Measurements from ENCODE around the gene CCDC71L.

Gene CCDC71L

GRCh38 chr7:106658316-106659165, 2.4 kb downstream of the CCDC71L start:
- DNase-seq: no peak

GRCh38 chr7:106657085-106657991, 3.6 kb downstream of the CCDC71L start:
- no peak for DNase-seq

- DNase-seq: no peak
Observed at GRCh38 chr7:106655703-106656498, 5.1 kb downstream of the CCDC71L start.

- DNase-seq: no peak
Observed at GRCh38 chr7:106653488-106653887, 7.5 kb downstream of the CCDC71L start.

- DNase-seq: no peak
Observed at GRCh38 chr7:106652909-106653308, 8.0 kb downstream of the CCDC71L start.

- no peak for DNase-seq
Observed at GRCh38 chr7:106652092-106652491, 8.9 kb downstream of the CCDC71L start.

- no peak for DNase-seq
Observed at GRCh38 chr7:106646256-106646655, 14.7 kb downstream of the CCDC71L start.

- DNase-seq: no peak
Observed at GRCh38 chr7:106644999-106645398, 16.0 kb downstream of the CCDC71L start.

GRCh38 chr7:106643216-106644000, 17.6 kb downstream of the CCDC71L start:
- DNase-seq: no peak

- no peak for DNase-seq
Observed at GRCh38 chr7:106641416-106641815, 19.5 kb downstream of the CCDC71L start.

GRCh38 chr7:106640368-106641141, 20.4 kb downstream of the CCDC71L start:
- no peak for DNase-seq

GRCh38 chr7:106639476-106640334, 21.3 kb downstream of the CCDC71L start:
- no peak for DNase-seq

- DNase-seq: no peak
Observed at GRCh38 chr7:106635411-106635810, 25.5 kb downstream of the CCDC71L start.

GRCh38 chr7:106634958-106635357, 26.0 kb downstream of the CCDC71L start:
- DNase-seq: no peak

- DNase-seq: no peak
Observed at GRCh38 chr7:106630648-106631047, 30.3 kb downstream of the CCDC71L start.

GRCh38 chr7:106629516-106629915, 31.4 kb downstream of the CCDC71L start:
- DNase-seq: no peak

- DNase-seq: no peak
Observed at GRCh38 chr7:106626376-106627164, 34.4 kb downstream of the CCDC71L start.

GRCh38 chr7:106625678-106626301, 35.2 kb downstream of the CCDC71L start:
- no peak for DNase-seq

GRCh38 chr7:106623853-106624252, 37.1 kb downstream of the CCDC71L start:
- DNase-seq: no peak

Data from activated naive CD4-positive, alpha-beta T cell (primary cell).